SK-N-DZ (cell line): ENCODE measurements around the gene MTF2. TPM values are rescaled to one million over a fixed set of nuclear protein-coding genes. Genes with fewer than 3 reads are reported as not detected.
"Not testable (repeated sequence)": the region's sequence is repeated elsewhere in the genome, so short reads cannot be mapped to it uniquely, and the experiment has no call there.

Source experiments
- DNase-seq: peaks from one replicate; pipeline ENCODE4 v3.0.0-alpha.2; 2015; ENCODE audit warnings: low spot score
- polyA plus RNA-seq, 2 experiments: library from polyadenylated mRNA; depleted of rRNA; stranded (reverse); fragments of >200 nt; gene quantifications; 2 replicates each; pipeline ENCODE4 v1.2.3, GENCODE V29; 2014

The MTF2 gene
- polyA plus RNA-seq (2014; cell fraction: cytosol; rRNA removed) = 33.0 and 38.0 TPM in 2 replicates
- polyA plus RNA-seq (2014; cell fraction: nucleus; rRNA removed) = 34.8 and 37.9 TPM in 2 replicates

DNA sequence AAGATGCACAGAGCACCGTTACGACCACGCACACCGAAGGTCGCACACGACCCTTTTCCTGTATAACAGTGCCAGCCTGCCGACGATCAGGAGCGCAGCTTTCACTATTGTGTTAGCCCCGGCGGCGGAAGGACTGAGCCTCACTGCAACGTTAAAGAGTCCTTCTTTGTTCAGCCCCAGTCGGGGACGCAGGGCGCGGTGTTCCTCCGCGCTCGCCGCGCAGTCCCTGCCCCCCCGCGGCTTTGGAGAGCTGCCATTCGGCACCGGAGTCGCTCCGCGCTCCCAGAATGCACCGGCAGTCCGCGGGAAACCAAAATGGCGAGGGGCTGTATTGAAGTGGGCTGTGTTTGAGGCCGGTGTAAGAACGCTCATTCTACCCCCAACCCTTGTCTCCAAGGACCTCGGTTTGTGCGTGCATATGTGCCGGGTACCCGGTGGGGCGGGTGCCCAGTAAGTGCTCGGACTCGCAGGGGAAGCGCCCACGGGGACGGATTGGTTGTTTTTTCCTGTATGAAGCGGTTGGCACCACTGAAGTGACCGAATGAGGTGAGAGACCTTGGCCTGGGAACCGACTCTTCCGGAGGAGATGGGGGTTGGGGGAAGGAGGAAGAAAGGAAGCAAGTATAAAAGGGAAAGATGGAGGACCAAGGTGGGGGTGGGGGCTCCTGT is at the start of gene MTF2:
TSS of gene MTF2 (plus strand) at position 298 of the 669 bp plus-strand sequence. CDS start at position 542, 244 bp downstream.
- peak; percentile 97 for DNase-seq

- no peak for DNase-seq
Measured at GRCh38 chr1:93029317-93029716, 49.8 kb upstream of the MTF2 start.

GRCh38 chr1:93030191-93030590 is 48.9 kb upstream of the MTF2 start:
- not testable (repeated sequence) for DNase-seq

- DNase-seq = no peak
Measured at GRCh38 chr1:93031711-93032110, 47.4 kb upstream of the MTF2 start.

- DNase-seq = no peak
Measured at GRCh38 chr1:93033029-93033428, 46.1 kb upstream of the MTF2 start.

GRCh38 chr1:93033785-93034184 is 45.3 kb upstream of the MTF2 start:
- no peak for DNase-seq

DNA sequence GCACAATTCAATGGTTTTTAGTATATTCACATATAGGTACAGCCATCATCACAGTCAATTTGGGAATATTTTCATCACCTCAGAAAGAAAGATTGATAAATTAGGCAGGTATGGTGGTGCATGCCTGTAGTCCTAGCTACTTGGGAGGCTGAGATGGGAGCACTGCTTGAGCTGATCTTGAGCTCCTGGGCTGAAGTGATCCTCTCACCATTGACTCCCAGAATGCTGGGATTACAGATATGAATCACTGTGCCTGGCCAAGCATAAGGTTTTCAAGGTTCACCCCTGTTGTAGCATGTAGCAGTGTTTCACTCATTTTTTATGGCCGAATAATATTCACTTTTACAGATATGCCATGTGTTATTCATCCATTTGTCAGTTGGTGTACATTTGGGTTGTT is 44.7 kb upstream of the MTF2 start:
- no peak for DNase-seq

GRCh38 chr1:93036672-93037071 is 42.4 kb upstream of the MTF2 start:
- no peak for DNase-seq

GRCh38 chr1:93042187-93043056 is 36.7 kb upstream of the MTF2 start:
- no peak for DNase-seq

DNA sequence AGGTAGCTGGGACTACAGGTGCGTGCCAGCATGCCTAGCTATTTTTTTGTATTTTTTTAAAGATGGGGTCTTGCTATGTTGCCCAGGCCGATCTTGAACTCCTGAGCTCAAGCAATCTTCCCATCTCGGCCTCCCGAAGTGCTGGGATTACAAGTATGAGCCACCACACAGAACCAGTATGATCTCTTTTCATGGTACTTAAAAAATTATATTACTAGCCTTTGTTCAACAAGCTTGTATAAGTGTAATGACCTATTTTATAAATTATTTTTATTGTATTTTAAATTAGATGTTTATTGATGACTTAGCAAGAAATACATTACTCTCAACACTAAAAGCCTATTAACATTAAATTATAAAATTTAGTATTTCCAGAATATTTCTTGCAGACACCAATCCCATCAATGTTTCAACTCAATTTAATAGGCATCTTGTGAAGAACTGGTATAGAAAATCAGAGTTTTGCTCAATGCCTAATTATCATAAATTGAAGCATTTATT is 36.0 kb upstream of the MTF2 start:
- DNase-seq = no peak

- DNase-seq = no peak
Measured at GRCh38 chr1:93047618-93048017, 31.5 kb upstream of the MTF2 start.

DNA sequence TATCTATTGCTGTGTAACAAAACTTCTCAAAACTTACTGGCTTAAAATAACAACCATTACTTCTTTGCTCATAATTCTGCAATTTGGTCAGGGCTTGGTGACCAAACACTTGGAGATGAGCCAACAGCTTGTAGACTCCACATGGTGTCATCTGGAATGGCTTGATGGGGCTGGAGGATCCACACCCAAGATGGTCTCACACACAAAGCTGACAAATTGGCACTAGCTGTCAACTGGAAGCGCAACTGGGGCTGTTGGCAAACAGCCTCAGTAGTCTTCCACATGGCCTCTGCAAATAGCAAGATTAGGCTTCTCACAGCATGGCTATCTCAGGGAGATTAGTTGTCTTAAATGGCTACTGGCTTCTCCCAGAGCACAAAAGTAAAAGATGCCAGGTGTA is 27.1 kb upstream of the MTF2 start:
- no peak for DNase-seq

GRCh38 chr1:93056214-93056613 is 22.9 kb upstream of the MTF2 start:
- no peak for DNase-seq

DNA sequence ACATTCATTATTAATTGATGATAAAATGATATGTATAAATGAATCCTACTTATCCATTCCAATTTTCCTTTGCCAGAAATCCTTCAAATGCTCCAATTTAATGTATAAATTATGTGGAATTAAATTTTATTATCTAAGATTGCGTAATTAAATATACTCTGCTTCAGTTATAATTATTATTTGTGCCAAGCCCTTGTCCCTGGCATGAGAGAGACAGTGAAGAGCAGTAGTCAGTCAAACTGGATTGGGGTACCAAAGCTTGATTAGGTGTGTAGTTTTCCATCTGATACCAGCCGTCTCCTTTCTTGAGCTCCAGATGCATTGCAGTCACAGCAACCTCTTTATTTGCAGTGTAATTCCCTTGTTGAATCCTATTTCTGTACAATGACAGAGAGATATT is 22.4 kb upstream of the MTF2 start:
- no peak for DNase-seq

- DNase-seq = peak; percentile 24
Measured at GRCh38 chr1:93061895-93062792, 16.9 kb upstream of the MTF2 start.

DNA sequence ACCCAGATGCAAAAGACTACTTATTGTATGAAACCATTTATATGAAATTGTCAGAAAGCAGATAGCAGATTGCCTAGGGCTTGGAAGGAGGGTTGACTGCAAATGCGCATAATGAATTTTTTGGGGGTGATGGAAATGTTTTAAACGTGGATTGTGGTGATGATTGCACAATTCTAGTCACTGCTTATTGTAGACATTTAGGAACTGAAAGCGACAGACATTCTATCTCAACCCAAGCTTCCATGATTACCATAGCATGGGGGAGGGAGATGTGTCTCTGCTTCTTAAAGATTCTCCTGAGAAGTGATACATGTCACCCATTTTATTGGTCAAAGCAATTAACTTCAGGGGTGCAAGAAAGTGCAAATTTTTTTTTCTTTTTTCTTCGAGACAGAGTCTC is 2.8 kb upstream of the MTF2 start:
- DNase-seq = no peak

GRCh38 chr1:93078203-93078602 is 880 bp upstream of the MTF2 start:
- DNase-seq = no peak

- DNase-seq = no peak
Measured at GRCh38 chr1:93078638-93078985, 471 bp upstream of the MTF2 start.

GRCh38 chr1:93079685-93080141 is 630 bp downstream of the MTF2 start:
- DNase-seq = peak; percentile 28

DNA sequence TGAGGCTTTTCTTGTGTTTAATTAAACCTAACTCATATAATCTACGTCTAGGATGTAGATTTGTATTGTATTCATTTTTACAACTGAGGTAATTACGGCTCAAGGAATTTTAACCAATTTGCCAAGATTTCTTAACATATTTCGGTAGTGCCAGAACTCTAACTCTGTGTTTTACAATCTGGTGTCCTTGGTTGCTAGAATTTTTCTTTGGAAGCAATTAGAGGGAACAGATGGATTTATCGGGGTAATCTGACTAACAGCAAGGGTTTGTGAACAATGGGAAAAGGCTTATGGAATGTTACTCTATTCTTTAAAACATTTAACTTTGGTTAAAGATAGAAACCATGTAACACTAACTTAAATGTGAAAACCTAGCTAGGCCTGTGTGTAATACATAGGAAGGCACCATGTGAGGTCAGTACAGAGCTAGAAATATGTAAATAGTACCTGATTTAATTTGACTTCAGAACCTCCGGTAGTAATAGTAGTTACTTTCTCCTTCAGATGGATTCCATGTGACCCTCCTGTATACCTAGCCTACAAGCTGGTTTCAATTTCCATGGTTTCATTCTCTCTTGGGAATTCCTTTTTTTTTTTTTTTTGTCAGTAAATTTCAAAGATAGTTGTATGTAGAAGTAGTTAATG is 1.2 kb downstream of the MTF2 start:
- peak; percentile 66 for DNase-seq

DNA sequence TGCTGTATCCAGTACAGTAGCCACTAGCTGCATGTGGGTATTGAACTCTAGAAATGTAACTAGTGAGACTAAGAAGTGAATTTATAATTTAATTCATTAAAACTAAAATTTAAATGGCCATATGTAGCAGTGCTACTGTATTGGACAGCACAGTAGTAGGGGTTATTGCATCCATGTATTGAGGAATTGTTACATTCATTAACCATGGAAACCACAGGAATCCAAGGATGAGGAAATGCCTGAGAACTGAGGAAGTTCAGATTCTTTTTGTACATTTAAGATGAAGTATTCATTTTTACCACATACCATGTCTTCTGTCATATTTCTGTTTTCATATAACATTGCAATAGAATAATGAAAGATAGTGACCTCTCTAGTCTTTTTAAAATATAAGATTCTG is 2.6 kb downstream of the MTF2 start:
- DNase-seq = no peak
